Upper lobe of left lung (tissue), 6 donors: ENCODE results near the gene SLC23A2. TPM values are rescaled to one million over a fixed set of nuclear protein-coding genes. Genes with fewer than 3 reads are reported as not detected.

Experiments used
- ATAC-seq, 2 donors: fragments of 200-7000 bp; cut with Tn5 transposase; one replicate each; pipeline ENCODE4 v1.9.1; 2022; ENCODE audit warnings: mild to moderate bottlenecking in 2 of 2, moderate library complexity in 2 of 2; ENCODE audit not compliant: low FRiP score in 2 of 2
- DNase-seq, 2 donors: peaks; one replicate each; pipeline ENCODE4 v3.0.0-alpha.2; 2019 to 2020
- H3K27ac ChIP-seq, 4 donors: fragments of 200-600 bp; sonication (generic); one replicate each; pipeline ENCODE4 v1.5.1; 2016 to 2019
- H3K27me3 ChIP-seq, 4 donors: fragments of 200-600 bp; sonication (generic); one replicate each; pipeline ENCODE4 v1.5.1; 2017 to 2019
- H3K36me3 ChIP-seq, 4 donors: fragments of 200-600 bp; sonication (generic); one replicate each; pipeline ENCODE4 v1.5.1; 2016 to 2019
- H3K4me1 ChIP-seq, 4 donors: fragments of 200-600 bp; sonication (generic); one replicate each; pipeline ENCODE4 v1.5.1; 2018 to 2019
- H3K4me3 ChIP-seq, 4 donors: fragments of 200-600 bp; sonication (generic); one replicate each; pipeline ENCODE4 v1.5.1; 2017 to 2019; ENCODE audit warnings: mild to moderate bottlenecking in 2 of 4, moderate library complexity in 1 of 4
- H3K9me3 ChIP-seq, 4 donors: fragments of 200-600 bp; sonication (generic); one replicate each; pipeline ENCODE4 v1.5.1; 2018 to 2019
- CTCF ChIP-seq, 6 experiments: fragments of 450-650 bp in 4 of 6; fragments of 200-600 bp in 2 of 6; sonication (generic) in 2 of 6; IDR thresholded peaks; one replicate each; pipeline ENCODE4 v1.5.1; 2016 to 2019; ENCODE audit warnings: antibody characterized with exemption in 6 of 6
- EP300 ChIP-seq, 4 donors: sonication (generic); formaldehyde crosslinking; IDR thresholded peaks; one replicate each; pipeline ENCODE4 v1.5.1; 2017; ENCODE audit warnings: antibody characterized with exemption in 4 of 4, control low read depth in 2 of 4
- POLR2A ChIP-seq, 4 donors: fragments of 450-650 bp; IDR thresholded peaks; one replicate each; pipeline ENCODE4 v1.5.1; 2016 to 2017; ENCODE audit warnings: antibody characterized with exemption in 4 of 4, mild to moderate bottlenecking in 2 of 4
- POLR2AphosphoS5 ChIP-seq, 2 donors: sonication (generic); formaldehyde crosslinking; IDR thresholded peaks; one replicate each; pipeline ENCODE4 v1.5.1; 2017; ENCODE audit warnings: antibody characterized with exemption in 2 of 2
- WGBS, 2 donors: methylation state at CpG; one replicate each; pipeline ENCODE4 v1.1.5; 2017 to 2018; 5-methylcytosine and 5-hydroxymethylcytosine counted together
- total RNA-seq, 6 donors: library from RNA; depleted of rRNA in 4 of 6; stranded (reverse); fragments of >200 nt in 4 of 6; gene quantifications; one replicate each; pipeline versions ENCODE4 v1.1.0 to v1.2.1, GENCODE V29; 2016 to 2021
- donor health status: DM: no; HTN: no; CAD: no; lungs with moderate emphysema.
- donor health status: DM: no; HTN: yes; CAD: no; lungs with severe emphysema.

SLC23A2 gene
- total RNA-seq, 6 donors from 2014 or later, result 13.1 to 26.2 (median 19.2) TPM

DNA sequence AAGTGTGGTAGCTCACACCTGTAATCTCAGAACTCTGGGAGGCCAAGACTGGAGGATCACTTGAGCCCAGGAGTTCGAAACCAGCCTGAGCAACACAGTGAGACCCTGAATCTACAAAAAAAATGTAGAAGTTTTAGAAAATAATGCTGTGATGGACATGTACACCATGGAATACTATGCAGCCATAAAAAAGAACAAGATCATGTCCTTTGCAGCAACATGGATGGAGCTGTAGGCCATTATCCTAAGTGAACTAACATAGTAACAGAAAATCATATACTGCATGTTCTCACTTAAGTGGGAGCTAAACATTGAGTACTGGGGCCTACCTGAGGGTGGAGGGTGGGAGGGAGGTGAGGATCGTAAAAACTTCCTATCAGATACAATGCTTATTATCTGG is 168.8 kb downstream of the SLC23A2 start:
- no peak overlapping the region for H3K27ac ChIP-seq
- TF ChIP-seq POLR2AphosphoS5 (IDR thresholded peaks at IDR 0.05) (no peak), EP300 (IDR thresholded peaks at IDR 0.05) (no peak)
- no peaks in the 10 kb centered on the region for H3K36me3 ChIP-seq
- no peaks in the 10 kb centered on the region for H3K27me3 ChIP-seq
- ATAC-seq (no peak), DNase-seq (no peak)
- peaks cover 0 to 10% (median 7%) of the 10 kb centered on the region in 4 donors for H3K4me1 ChIP-seq
- 93 to 94% methylated on average over 2 of the region's 2 CpGs for WGBS, 2 donors
- H3K9me3 ChIP-seq, result no peaks in the 10 kb centered on the region
- no peak overlapping the region for H3K4me3 ChIP-seq

GRCh38 chr20:4830696-4831095 is 170.6 kb downstream of the SLC23A2 start:
- no peak for DNase-seq
- ATAC-seq, result no peak
- Histone ChIP-seq H3K9me3 (no peaks in the 10 kb centered on the region), H3K27me3 (no peaks in the 10 kb centered on the region), H3K27ac (no peak overlapping the region), H3K4me3 (no peak overlapping the region), H3K36me3 (no peaks in the 10 kb centered on the region), H3K4me1 (peaks cover 0 to 10% (median 7%) of the 10 kb centered on the region in 4 donors)
- no peak for TF ChIP-seq EP300 (IDR thresholded peaks at IDR 0.05)
- no peak for TF ChIP-seq CTCF (IDR thresholded peaks at IDR 0.05)
- TF ChIP-seq POLR2AphosphoS5 (IDR thresholded peaks at IDR 0.05), result no peak
- no peak for TF ChIP-seq POLR2A (IDR thresholded peaks at IDR 0.05)
- 51 to 53% methylated on average over 2 of the region's 2 CpGs for WGBS, 2 donors

- no peaks in the 10 kb centered on the region for H3K27me3 ChIP-seq
- 70 to 91% methylated on average over 3 of the region's 3 CpGs for WGBS, 2 donors
- TF ChIP-seq POLR2A (IDR thresholded peaks at IDR 0.05) (no peak), EP300 (IDR thresholded peaks at IDR 0.05) (no peak), POLR2AphosphoS5 (IDR thresholded peaks at IDR 0.05) (no peak), CTCF (IDR thresholded peaks at IDR 0.05) (no peak)
- no peak overlapping the region for H3K4me3 ChIP-seq
- ATAC-seq (no peak), DNase-seq (no peak)
- no peaks in the 10 kb centered on the region for H3K9me3 ChIP-seq
- no peaks in the 10 kb centered on the region for H3K36me3 ChIP-seq
- peaks cover 0 to 10% (median 7%) of the 10 kb centered on the region in 4 donors for H3K4me1 ChIP-seq
- H3K27ac ChIP-seq, result peak overlapping the region; percentile 70 to 88 (median 76)
Measured at GRCh38 chr20:4830259-4830658, 171.1 kb downstream of the SLC23A2 start.

GRCh38 chr20:4829514-4830215 is 171.6 kb downstream of the SLC23A2 start:
- ATAC-seq (peak; percentile 77 to 83), DNase-seq (peak in 1 of 2 donors; percentile 68)
- H3K36me3 ChIP-seq, result no peaks in the 10 kb centered on the region
- TF ChIP-seq POLR2AphosphoS5 (IDR thresholded peaks at IDR 0.05), result peak in 1 of 2 donors; percentile 36
- no peak for TF ChIP-seq CTCF (IDR thresholded peaks at IDR 0.05)
- peak in 1 of 4 donors; percentile 14 for TF ChIP-seq POLR2A (IDR thresholded peaks at IDR 0.05)
- no peak for TF ChIP-seq EP300 (IDR thresholded peaks at IDR 0.05)
- peaks cover 0 to 10% (median 7%) of the 10 kb centered on the region in 4 donors for H3K4me1 ChIP-seq
- H3K27me3 ChIP-seq, result no peaks in the 10 kb centered on the region
- peak overlapping the region; percentile 70 to 88 (median 78) for H3K27ac ChIP-seq
- WGBS, 2 donors, result 50 to 58% methylated on average over 2 to 4 of the region's 4 CpGs
- H3K9me3 ChIP-seq, result no peaks in the 10 kb centered on the region
- H3K4me3 ChIP-seq, result no peak overlapping the region

- WGBS, 2 donors, result 60 to 77% methylated on average over 14 of the region's 14 CpGs
- Histone ChIP-seq H3K27ac (peak overlapping the region; percentile 70 to 88 (median 78)), H3K36me3 (no peaks in the 10 kb centered on the region), H3K9me3 (no peaks in the 10 kb centered on the region), H3K4me1 (peaks cover 3 to 14% (median 11%) of the 10 kb centered on the region in 4 donors), H3K4me3 (no peak overlapping the region), H3K27me3 (no peaks in the 10 kb centered on the region)
- TF ChIP-seq CTCF (IDR thresholded peaks at IDR 0.05), result no peak
- TF ChIP-seq POLR2A (IDR thresholded peaks at IDR 0.05), result no peak
- TF ChIP-seq EP300 (IDR thresholded peaks at IDR 0.05), result no peak
- TF ChIP-seq POLR2AphosphoS5 (IDR thresholded peaks at IDR 0.05), result no peak
- no peak for DNase-seq
- ATAC-seq, result peak; percentile 24 to 71
Measured at GRCh38 chr20:4828830-4829513, 172.3 kb downstream of the SLC23A2 start.
